ENCODE data around the gene BEST1.
"Not testable (repeated sequence)": the region's sequence is repeated elsewhere in the genome, so short reads cannot be mapped to it uniquely, and the experiment has no call there.

Gene BEST1

GRCh38 chr11:61976420-61976800, 26.3 kb downstream of the BEST1 start:
- DNase-seq (ENCODE audit: low read depth in 4 of 4, low spot score in 1 of 4) = no peak

- DNase-seq (ENCODE audit: low read depth in 4 of 4, low spot score in 1 of 4) = no peak
These were observed 26.8 kb downstream of the BEST1 start for GRCh38 chr11:61976813-61977475.

GRCh38 chr11:61978703-61979661, 28.8 kb downstream of the BEST1 start:
- DNase-seq (ENCODE audit: low read depth in 4 of 4, low spot score in 1 of 4) = no peak

DNA sequence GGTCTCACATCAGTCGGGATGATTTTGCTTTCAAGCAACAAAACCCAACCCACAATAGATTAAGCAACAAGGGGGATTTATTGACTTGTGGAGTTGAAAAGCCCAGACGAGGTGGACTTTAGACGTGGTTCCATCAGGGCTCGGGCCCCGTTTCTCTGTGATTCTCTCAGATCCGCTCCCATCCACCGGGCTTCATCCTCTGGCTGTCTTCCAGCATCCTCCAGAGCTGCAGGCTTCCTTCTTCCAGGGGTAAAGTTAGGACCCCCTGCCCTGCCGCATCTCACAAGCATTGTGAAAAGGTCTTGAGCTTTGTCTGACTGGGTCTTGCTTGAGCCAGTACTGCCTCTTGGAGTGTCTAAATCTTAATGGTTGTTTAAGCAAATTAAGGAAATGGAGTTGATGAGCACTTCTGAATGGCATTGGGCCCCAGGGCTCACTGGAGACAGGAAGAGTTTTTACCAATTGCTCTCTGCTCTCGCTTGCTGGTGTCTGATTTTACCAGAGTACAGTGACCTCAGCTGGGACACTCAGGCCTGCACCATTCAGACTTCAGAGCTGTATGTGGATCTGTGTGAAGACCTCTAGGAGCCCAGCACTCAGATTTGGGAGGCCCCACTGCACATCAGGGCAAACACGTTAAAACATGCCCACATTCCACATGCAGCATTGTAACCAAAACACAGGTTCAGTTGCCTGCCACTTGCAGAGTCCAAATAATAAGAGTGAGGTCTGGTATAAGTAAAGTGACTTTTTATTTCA, 30.8 kb downstream of the BEST1 start:
- DNase-seq (ENCODE audit: low read depth in 4 of 4, low spot score in 1 of 4) = no peak

DNA sequence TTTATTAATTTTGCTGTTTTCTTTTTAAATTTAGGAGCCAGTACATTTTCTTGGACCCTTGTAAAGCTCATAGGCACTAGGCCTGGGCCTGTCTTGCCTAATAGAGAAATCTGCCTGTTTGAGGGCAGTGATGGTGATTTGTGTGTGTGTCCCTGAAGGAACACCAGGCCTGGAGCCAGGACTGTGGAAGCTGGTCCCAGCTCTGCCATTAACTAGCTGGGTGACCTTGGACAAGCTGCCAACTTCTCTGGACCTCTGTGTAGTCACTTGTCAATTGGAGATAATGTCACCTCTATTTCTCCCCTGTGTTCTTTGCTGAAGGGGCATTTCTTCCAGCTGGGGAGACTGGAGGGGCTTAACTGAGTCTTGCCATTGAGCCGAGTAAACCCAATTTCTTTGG, 33.3 kb downstream of the BEST1 start:
- no peak for DNase-seq (ENCODE audit: low read depth in 4 of 4, low spot score in 1 of 4)

GRCh38 chr11:61985869-61986268, 35.7 kb downstream of the BEST1 start:
- DNase-seq (ENCODE audit: low read depth in 4 of 4, low spot score in 1 of 4) = no peak

DNA sequence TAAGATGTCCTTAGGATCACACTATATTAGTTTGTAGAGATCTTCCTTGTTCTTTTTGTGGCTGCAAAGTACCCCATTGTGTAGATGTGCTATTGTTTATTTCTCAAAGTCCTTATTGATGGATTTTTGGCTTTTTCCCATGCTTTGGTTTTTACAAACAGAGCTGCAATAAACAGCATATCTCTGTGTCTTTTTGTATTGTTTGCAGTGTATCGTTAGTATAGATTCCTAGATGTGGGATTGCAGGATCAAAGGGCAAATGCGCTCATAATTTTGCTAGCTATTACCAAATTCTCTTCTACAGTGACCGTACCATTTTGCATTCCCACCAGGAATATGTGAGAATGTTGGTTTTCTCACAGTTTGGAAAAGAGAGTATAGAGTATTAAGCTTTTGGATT, 44.8 kb downstream of the BEST1 start:
- no peak for DNase-seq (ENCODE audit: low read depth in 4 of 4, low spot score in 1 of 4)

DNA sequence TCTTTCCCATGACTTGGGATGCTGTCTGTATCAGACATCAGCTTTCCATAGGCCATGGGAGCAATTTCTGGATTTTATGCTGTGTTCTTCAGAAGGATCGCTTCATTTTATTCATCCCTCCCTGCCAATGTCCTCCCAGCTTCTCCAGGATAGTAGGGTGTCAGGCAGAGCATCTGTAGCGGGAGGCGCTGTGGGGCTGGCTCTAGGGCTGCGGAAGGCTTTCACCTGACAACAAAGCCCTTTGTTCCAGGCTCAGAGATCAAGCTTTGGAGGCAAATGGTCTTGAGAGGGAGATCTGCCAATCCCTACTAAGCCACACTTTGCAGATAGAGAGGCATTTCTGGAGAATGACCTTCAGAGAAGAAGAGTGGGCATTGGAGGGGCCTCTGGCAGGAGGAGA, 46.8 kb downstream of the BEST1 start:
- no peak for DNase-seq (ENCODE audit: low read depth in 4 of 4, low spot score in 1 of 4)

GRCh38 chr11:61999141-61999975, 49.2 kb downstream of the BEST1 start:
- DNase-seq (ENCODE audit: low read depth in 4 of 4, low spot score in 1 of 4) = no peak

GRCh38 chr11:62000539-62001446, 50.6 kb downstream of the BEST1 start:
- no peak for DNase-seq (ENCODE audit: low read depth in 4 of 4, low spot score in 1 of 4)

DNA sequence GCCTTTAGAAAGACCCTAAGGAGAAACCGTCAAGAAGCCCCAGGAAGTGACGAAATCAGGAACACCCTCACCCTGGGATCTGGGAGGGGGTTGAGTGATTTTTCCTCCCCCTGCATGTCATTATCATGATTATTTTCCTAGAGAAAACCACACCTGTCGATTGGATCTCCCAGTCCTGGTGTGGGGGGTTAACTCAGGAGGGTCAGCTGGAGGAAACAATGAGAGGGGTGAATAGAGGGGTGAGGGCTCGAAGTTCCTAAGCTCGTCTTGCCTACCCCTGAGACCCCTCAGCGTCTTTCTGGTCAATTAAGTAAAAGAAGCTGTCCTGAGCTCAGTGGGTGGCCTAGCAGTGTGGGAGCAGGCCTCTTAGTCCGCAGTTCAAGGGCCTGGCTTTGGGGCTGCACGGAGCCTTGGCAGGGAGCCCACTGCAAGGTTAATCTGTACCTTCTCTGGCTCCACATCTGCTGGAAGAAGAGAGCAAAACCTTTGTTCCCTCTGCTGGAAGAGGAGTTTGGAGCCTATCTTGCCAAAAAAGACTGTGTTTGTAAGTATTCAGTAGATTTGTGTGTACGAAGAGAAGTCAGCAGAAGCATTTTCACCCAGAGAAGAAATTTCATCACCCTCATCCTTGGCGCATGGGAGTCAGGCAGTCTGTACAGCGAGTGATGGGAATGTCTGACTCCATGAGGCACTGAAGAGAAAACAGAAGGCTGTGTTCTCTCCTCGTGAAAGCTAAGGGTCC, 51.5 kb downstream of the BEST1 start:
- DNase-seq (ENCODE audit: low read depth in 4 of 4, low spot score in 1 of 4) = no peak

DNA sequence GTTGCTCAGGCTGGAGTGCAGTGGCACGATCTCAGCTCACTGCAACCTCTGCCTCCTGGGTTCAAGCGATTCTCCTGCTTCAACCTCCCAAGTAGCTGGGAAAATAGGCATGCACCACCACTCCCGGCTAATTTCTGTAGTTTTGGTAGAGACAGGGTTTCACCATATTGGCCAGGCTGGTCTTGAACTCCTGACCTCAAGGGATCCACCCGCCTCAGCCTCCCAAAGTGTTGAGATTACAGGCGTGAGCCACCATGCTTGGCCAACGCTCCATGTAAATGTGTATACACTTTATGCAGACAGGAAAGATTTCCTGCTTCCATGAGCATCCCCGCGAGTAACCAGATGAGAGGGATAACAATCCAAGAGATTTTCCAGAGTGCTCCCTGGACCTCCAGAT, 52.1 kb downstream of the BEST1 start:
- DNase-seq (ENCODE audit: low read depth in 4 of 4, low spot score in 1 of 4) = not testable (repeated sequence)

DNA sequence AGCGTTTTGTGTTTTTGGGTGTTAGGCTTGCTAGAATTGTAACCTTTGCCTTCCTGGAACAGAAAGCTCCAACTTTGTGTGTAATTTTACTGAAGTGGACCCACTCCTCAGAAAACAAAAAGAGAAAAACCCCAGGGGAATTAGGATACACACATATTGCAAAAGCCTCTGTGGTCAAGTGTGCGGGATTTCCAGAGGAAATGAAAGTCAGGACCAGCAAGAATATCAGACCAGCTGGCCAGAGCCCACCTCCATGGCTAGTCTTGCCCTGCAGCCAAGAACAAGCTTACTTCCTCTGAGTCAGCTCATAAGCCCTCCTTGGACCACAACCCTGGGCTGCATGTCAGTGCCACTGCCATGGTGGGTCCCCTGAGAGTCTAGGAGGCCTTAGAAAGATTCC, 54.3 kb downstream of the BEST1 start:
- DNase-seq (ENCODE audit: low read depth in 4 of 4, low spot score in 1 of 4) = no peak

DNA sequence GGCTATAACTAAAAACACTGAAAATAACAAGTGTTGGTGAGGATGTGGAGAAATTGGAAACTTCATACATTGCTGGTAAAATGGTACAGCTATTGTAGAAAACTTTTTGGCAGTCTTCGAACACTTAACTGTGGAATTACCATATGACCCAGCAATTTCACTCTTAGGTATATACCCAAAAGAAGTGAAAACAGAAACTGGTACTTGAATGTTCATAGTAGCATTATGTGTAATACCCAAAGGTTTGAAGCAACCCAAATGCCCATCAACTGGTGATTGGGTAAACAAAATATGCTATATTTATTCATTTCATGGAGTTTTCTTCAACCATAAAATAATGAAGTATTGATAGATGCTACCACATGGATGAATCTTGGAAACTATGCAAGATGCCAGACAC, 58.0 kb downstream of the BEST1 start:
- DNase-seq (ENCODE audit: low read depth in 4 of 4, low spot score in 1 of 4) = no peak

DNA sequence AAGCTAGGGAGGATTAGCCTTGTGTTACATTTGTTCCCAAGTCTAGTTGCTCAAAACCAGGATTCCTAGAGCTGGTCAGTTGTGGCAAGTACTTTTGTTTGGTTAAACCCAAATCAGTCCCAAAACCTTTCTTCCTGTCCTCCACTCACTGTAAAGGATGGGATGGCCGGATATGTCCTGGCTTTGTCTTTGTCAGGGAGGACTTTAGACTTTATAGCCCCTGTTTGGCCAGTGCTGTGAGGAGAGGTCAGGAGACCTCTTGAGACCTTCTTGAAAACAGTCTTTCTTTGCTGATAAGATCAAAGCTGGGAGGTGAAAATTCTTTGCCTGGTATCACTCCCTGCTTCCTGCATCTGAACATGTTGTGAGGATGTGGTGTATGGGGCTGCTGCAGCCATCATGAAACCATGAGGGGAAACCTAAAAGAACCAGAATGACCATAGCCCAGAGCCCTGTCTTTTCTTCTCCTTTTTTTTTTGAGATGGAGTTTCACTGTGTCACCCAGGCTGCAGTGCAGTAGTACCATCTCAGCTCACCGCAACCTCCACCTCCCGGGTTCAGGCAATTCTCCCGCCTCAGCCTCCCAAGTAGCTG, 60.9 kb downstream of the BEST1 start:
- DNase-seq (ENCODE audit: low read depth in 4 of 4, low spot score in 1 of 4) = no peak

DNA sequence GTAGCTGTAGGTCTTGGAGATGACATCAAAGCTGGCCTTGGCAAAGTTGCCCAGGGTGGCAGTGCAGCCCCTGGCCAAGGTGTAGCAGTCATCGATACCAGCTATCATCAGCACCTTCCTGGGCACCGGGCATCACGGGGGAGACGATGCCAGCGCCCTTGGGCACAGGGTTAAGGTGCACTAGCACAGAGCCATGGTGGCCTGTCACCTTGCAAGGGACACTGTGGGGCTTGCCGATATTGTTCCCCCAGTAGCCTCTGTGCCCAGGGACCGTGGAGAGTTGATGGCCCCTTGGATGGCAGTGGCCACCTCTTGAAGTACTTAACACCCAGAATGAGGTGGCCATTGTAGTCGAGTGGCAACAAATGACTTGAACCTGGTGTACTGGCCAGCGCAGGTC, 61.7 kb downstream of the BEST1 start:
- DNase-seq (ENCODE audit: low read depth in 4 of 4, low spot score in 1 of 4) = no peak

- DNase-seq (ENCODE audit: low read depth in 4 of 4, low spot score in 1 of 4) = no peak
These were observed 62.3 kb downstream of the BEST1 start for GRCh38 chr11:62012451-62012831.

DNA sequence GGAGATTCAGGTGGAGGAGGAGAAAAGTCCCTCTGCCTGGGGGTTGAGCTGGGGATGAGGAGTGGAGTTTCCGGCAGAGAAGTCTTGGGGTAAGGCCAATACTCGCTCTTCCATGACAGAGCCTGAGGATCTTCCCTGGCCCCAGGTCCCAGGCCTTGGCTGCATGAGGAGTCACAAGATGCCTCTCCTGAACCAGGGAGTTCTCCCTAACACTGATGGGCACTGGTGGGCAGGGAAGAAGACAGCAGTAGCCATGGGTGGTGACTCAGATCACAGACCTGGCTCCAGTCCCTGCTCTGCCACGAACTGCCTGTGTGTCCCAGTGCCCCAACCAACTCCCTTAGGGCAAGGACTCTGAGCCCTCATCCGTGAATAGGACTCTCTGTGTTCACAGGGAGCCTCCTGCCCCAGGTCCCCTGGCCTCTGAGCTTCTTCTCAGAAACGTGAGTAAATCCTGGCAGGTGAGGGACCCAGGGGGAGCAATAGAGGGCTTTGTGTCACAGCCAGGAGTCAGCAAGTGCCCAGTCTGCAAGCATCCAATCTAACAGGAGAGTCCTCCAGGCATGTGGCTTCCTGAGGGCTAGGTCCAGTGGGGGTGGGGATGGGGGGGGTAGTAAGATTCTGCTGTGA, 62.8 kb downstream of the BEST1 start:
- DNase-seq (ENCODE audit: low read depth in 4 of 4, low spot score in 1 of 4) = no peak

Measured in stimulated activated CD4-positive, alpha-beta T cell treated with anti-CD3 and anti-CD28 coated beads, Interleukin-1b, Interleukin-23, amount 100 ng/mL, for 24 hours (primary cell).